DND-41 (cell line): ENCODE measurements around the gene HOXC6.

ENCODE experiments used
- CTCF ChIP-seq: IDR thresholded peaks from 2 replicates; pipeline ENCODE4 v1.5.1; 2012; ENCODE audit warnings: borderline replicate concordance, low read length, moderate library complexity, mild to moderate bottlenecking; ENCODE audit not compliant: poor library complexity, severe bottlenecking; ENCODE audit errors: extremely low read depth
- EZH2 ChIP-seq: IDR thresholded peaks from 3 replicates; pipeline ENCODE4 v1.6.1; 2012; ENCODE audit warnings: borderline replicate concordance, low read depth, mild to moderate bottlenecking, moderate library complexity, low read length, inconsistent platforms; ENCODE audit not compliant: severe bottlenecking

DNA sequence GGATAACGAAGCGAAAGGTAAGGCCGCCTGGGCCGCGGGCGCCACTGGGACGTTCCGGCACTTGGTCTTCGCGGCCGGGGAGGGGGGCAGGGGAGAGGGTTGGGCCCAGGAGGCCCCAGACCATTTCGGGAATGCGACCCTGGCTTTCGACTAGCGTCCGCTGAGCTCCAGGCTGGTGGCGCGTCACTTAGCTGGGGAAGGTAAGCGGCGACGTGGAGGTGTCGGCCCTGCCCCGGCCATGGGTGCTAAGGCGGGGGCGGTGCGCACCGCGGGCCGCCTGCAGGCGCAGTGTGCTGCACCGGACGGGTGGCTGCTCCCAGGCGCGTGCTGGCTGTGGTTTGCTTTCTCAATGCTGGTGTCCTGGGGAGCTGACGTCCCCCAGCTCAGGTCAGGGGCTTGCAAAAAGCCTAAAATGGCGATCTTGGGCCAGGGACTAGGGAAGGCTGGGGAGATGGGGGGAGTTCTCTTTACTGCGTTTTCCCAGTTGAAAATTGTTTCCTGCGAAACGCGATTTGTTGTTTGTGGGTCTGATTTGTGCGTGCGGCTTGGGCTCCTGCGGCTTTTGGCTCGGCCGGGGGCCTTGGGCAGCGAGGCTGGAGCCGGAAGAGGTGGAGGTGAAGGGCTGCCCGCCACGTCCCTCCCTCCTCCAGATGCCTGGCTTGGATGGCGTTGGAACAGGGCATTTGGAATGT lies 42.1 kb upstream of the HOXC6 start:
- no peak for TF ChIP-seq CTCF
- no peak for TF ChIP-seq EZH2
